ENCODE data around the gene PDLIM7. TPM values are rescaled to one million over a fixed set of nuclear protein-coding genes. Genes with fewer than 3 reads are reported as not detected.

The PDLIM7 gene
- total RNA-seq, 2 donors from 2014 or later = 196 to 241 TPM

GRCh38 chr5:177479774-177480173 lies 17.6 kb downstream of the PDLIM7 start:
- Histone ChIP-seq H3K36me3 (ENCODE audit: control insufficient read depth, insufficient read depth, low read length) (peaks cover 34% of the 10 kb centered on the region), H3K9me3 (ENCODE audit: control insufficient read depth, low read length) (no peaks in the 10 kb centered on the region), H3K4me3 (ENCODE audit: low read length) (no peak overlapping the region), H3K4me1 (ENCODE audit: control insufficient read depth, insufficient read depth, low read length) (no peaks in the 10 kb centered on the region), H3K27ac (ENCODE audit: low read depth, low read length) (no peak overlapping the region), H3K27me3 (ENCODE audit: control insufficient read depth, insufficient read depth, low read length, poor library complexity, severe bottlenecking) (no peaks in the 10 kb centered on the region), H3K9ac (ENCODE audit: extremely low read depth, low read length, poor library complexity, severe bottlenecking) (no peak overlapping the region)
- no peak for DNase-seq
- Mint-ChIP-seq H3K4me1 (peaks cover 9% of the 10 kb centered on the region), H3K27ac (peak overlapping the region; percentile 72), H3K36me3 (ENCODE audit: low read depth) (peaks cover 41% of the 10 kb centered on the region), H3K4me3 (no peak overlapping the region), H3K9me3 (no peaks in the 10 kb centered on the region), H3K27me3 (ENCODE audit: insufficient read depth) (no peaks in the 10 kb centered on the region)
- TF ChIP-seq CTCF (conservative IDR thresholded peaks at IDR 0.05) = no peak
- 92 to 95% methylated on average over 14 of the region's 14 CpGs for WGBS, 2 experiments (ENCODE audit: insufficient coverage in 1 of 2, insufficient read length in 1 of 2)

GRCh38 chr5:177478711-177479646 lies 18.4 kb downstream of the PDLIM7 start:
- Mint-ChIP-seq H3K27ac (peak overlapping the region; percentile 20), H3K36me3 (ENCODE audit: low read depth) (peaks cover 33% of the 10 kb centered on the region), H3K4me1 (peaks cover 15% of the 10 kb centered on the region), H3K9me3 (no peaks in the 10 kb centered on the region), H3K4me3 (no peak overlapping the region), H3K27me3 (ENCODE audit: insufficient read depth) (no peaks in the 10 kb centered on the region)
- Histone ChIP-seq H3K27me3 (ENCODE audit: control insufficient read depth, insufficient read depth, low read length, poor library complexity, severe bottlenecking) (no peaks in the 10 kb centered on the region), H3K9me3 (ENCODE audit: control insufficient read depth, low read length) (no peaks in the 10 kb centered on the region), H3K4me1 (ENCODE audit: control insufficient read depth, insufficient read depth, low read length) (peaks cover 7% of the 10 kb centered on the region), H3K9ac (ENCODE audit: extremely low read depth, low read length, poor library complexity, severe bottlenecking) (no peak overlapping the region), H3K4me3 (ENCODE audit: low read length) (no peak overlapping the region), H3K36me3 (ENCODE audit: control insufficient read depth, insufficient read depth, low read length) (peaks cover 27% of the 10 kb centered on the region), H3K27ac (ENCODE audit: low read depth, low read length) (peak overlapping the region; percentile 42)
- WGBS, 2 experiments (ENCODE audit: insufficient coverage in 1 of 2, insufficient read length in 1 of 2) = 86 to 93% methylated on average over 13 to 18 of the region's 18 CpGs
- peak; percentile 62 for DNase-seq
- no peak for TF ChIP-seq CTCF (conservative IDR thresholded peaks at IDR 0.05)

- WGBS, 2 experiments (ENCODE audit: insufficient coverage in 1 of 2, insufficient read length in 1 of 2) = 93 to 95% methylated on average over 12 to 13 of the region's 13 CpGs
- Histone ChIP-seq H3K27ac (ENCODE audit: low read depth, low read length) (no peak overlapping the region), H3K36me3 (ENCODE audit: control insufficient read depth, insufficient read depth, low read length) (peaks cover 17% of the 10 kb centered on the region), H3K9me3 (ENCODE audit: control insufficient read depth, low read length) (no peaks in the 10 kb centered on the region), H3K27me3 (ENCODE audit: control insufficient read depth, insufficient read depth, low read length, poor library complexity, severe bottlenecking) (no peaks in the 10 kb centered on the region), H3K9ac (ENCODE audit: extremely low read depth, low read length, poor library complexity, severe bottlenecking) (no peak overlapping the region), H3K4me3 (ENCODE audit: low read length) (no peak overlapping the region), H3K4me1 (ENCODE audit: control insufficient read depth, insufficient read depth, low read length) (peaks cover 7% of the 10 kb centered on the region)
- peak; percentile 63 for DNase-seq
- Mint-ChIP-seq H3K9me3 (no peaks in the 10 kb centered on the region), H3K4me3 (no peak overlapping the region), H3K4me1 (peaks cover 17% of the 10 kb centered on the region), H3K36me3 (ENCODE audit: low read depth) (peaks cover 25% of the 10 kb centered on the region), H3K27ac (peak overlapping the region; percentile 55), H3K27me3 (ENCODE audit: insufficient read depth) (no peaks in the 10 kb centered on the region)
- TF ChIP-seq CTCF (conservative IDR thresholded peaks at IDR 0.05) = no peak
Measured at GRCh38 chr5:177477701-177478477, 19.5 kb downstream of the PDLIM7 start.

All from endodermal cell (in vitro differentiated cells).